ENCODE data around the gene SRPX2. TPM values are rescaled to one million over a fixed set of nuclear protein-coding genes. Genes with fewer than 3 reads are reported as not detected.
"Not testable (repeated sequence)": the region's sequence is repeated elsewhere in the genome, so short reads cannot be mapped to it uniquely, and the experiment has no call there.

SRPX2 gene
- total RNA-seq, 1 donor from 2014 or later, result 16.4 TPM

DNA sequence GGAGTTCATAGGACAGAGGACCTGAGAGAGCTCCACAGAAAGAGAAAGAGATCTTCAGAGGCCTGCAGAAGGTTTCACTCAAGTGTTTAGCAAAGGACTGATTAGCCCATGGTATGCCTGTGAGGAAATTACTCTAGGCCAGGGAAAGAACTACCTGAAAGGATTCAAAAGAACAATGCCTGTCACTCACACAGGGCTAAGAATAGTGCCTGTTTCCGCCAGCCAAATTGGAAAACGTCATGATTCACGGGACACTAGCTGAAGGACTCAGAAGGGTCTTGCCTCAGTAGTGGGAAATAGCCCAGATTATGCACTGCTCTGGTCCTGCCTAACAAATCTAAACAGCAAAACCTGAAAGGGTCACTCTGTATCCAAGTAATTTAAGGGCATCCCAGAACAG is 66.8 kb downstream of the SRPX2 start:
- no peak for DNase-seq
- no peaks in the 10 kb centered on the region for H3K27me3 ChIP-seq (ENCODE audit: low read depth)
- intact Hi-C loops (cut with DNase I), result no loop called here
- TF ChIP-seq, protein P1, sequence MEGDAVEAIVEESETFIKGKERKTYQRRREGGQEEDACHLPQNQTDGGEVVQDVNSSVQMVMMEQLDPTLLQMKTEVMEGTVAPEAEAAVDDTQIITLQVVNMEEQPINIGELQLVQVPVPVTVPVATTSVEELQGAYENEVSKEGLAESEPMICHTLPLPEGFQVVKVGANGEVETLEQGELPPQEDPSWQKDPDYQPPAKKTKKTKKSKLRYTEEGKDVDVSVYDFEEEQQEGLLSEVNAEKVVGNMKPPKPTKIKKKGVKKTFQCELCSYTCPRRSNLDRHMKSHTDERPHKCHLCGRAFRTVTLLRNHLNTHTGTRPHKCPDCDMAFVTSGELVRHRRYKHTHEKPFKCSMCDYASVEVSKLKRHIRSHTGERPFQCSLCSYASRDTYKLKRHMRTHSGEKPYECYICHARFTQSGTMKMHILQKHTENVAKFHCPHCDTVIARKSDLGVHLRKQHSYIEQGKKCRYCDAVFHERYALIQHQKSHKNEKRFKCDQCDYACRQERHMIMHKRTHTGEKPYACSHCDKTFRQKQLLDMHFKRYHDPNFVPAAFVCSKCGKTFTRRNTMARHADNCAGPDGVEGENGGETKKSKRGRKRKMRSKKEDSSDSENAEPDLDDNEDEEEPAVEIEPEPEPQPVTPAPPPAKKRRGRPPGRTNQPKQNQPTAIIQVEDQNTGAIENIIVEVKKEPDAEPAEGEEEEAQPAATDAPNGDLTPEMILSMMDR (IDR thresholded peaks at IDR 0.05), result no peak
- H3K4me1 ChIP-seq, result no peaks in the 10 kb centered on the region
- H3K36me3 ChIP-seq, result no peaks in the 10 kb centered on the region
- no peak overlapping the region for H3K4me3 ChIP-seq
- no peak overlapping the region for H3K27ac ChIP-seq
- no peaks in the 10 kb centered on the region for H3K9me3 ChIP-seq
- no peak for ATAC-seq

DNA sequence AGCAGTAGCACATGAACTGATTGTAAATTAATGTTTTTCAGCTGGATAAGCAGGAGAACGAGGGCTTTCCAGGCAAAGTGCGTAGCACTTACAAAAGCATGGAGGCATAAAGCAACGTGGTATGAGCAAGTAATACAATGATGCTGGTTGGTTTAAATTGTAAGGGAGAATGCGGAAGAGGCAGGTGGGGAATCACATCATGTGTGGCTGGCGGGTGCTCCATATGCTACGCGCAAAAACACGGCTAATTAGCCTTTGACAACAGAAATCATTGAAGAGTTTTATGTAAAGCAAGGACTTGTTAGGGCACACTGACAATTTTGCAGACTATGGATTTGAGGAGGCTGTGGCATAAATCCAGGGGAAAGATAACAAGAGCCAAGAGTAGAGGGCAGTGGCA is 73.4 kb downstream of the SRPX2 start:
- no peak overlapping the region for H3K27ac ChIP-seq
- TF ChIP-seq, protein P1 (IDR thresholded peaks at IDR 0.05), result no peak
- no peak for ATAC-seq
- no peaks in the 10 kb centered on the region for H3K27me3 ChIP-seq (ENCODE audit: low read depth)
- no peak for DNase-seq
- intact Hi-C loops (cut with DNase I), result no loop called here
- H3K9me3 ChIP-seq, result no peaks in the 10 kb centered on the region
- H3K4me1 ChIP-seq, result no peaks in the 10 kb centered on the region
- H3K4me3 ChIP-seq, result no peak overlapping the region
- H3K36me3 ChIP-seq, result no peaks in the 10 kb centered on the region

DNA sequence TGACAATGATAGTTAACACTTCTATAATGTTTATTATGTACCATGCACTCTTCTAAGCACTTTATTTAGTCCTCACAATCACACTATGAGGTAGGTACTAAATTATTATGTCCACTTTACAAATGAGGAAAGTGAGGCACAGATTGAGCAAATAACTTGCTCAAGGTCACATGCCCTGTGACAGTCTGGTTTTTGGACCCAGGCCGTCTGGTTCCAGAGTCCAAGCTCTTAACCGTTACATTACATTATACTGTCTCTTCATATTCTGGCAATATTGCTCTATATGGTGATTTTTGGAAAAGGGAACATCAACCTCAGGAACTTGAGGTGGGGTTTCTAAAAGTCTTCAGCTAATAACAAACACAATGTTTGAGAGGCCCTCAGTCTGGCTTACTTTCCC is 75.1 kb downstream of the SRPX2 start:
- Histone ChIP-seq H3K36me3 (no peaks in the 10 kb centered on the region), H3K4me3 (no peak overlapping the region), H3K27ac (no peak overlapping the region), H3K27me3 (ENCODE audit: low read depth) (no peaks in the 10 kb centered on the region), H3K4me1 (no peaks in the 10 kb centered on the region), H3K9me3 (no peaks in the 10 kb centered on the region)
- DNase-seq (no peak), ATAC-seq (no peak)
- intact Hi-C loops (cut with DNase I), result no loop called here
- TF ChIP-seq, protein P1 (IDR thresholded peaks at IDR 0.05), result no peak

DNA sequence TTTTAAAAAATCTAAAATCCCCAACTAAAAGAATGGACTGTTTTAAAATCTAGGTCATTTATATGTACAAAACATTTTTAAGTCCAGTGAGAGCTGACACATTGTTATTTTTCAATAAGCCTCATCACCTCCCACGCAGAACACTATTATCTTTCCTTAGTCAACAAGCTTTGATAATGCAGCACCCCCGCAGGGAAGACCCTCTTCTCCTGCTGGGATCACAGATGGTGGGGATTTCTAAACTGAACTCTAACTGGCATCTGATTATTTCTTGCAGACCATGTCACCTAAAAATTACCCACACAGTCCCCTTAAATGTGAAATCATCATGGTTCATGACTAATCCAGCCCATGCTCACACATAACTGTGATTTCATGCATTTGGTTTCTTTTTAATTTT is 76.3 kb downstream of the SRPX2 start:
- no peak overlapping the region for H3K27ac ChIP-seq
- no peaks in the 10 kb centered on the region for H3K9me3 ChIP-seq
- no peak for ATAC-seq
- no peaks in the 10 kb centered on the region for H3K36me3 ChIP-seq
- H3K4me1 ChIP-seq, result no peaks in the 10 kb centered on the region
- H3K4me3 ChIP-seq, result no peak overlapping the region
- H3K27me3 ChIP-seq (ENCODE audit: low read depth), result no peaks in the 10 kb centered on the region
- no peak for DNase-seq
- intact Hi-C loops (cut with DNase I), result no loop called here
- TF ChIP-seq, protein P1 (IDR thresholded peaks at IDR 0.05), result no peak

DNA sequence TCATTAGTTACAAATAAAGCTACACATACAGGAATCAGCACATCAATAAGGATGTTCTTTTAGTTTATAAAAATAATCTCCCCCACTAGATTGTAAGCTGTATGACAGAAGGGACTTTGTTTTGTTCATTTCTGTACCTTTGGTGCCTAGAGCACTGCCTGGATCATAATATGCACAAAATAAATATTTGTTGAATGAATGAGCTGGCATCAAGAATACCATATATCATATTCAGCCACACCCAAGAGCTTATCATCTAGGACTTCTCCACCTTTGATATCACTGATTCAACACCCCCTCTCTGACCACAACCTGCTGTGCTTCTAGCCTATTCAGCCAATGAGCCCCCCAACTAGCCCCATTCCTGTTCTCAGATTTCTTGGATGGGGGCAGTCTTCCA is 77.3 kb downstream of the SRPX2 start:
- intact Hi-C loops (cut with DNase I), result no loop called here
- ATAC-seq (no peak), DNase-seq (no peak)

DNA sequence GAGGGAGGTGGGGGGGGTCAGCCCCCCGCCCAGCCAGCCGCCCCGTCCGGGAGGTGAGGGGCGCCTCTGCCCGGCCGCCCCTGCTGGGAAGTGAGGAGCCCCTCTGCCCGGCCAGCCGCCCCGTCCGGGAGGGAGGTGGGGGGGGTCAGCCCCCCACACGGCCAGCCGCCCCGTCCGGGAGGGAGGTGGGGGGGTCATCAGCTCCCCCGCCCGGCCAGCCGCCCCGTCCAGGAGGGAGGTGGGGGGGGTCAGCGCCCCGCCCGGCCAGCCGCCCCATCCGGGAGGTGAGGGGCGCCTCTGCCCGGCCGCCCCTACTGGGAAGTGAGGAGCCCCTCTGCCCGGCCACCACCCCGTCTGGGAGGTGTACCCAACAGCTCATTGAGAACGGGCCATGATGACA is 80.0 kb downstream of the SRPX2 start:
- H3K9me3 ChIP-seq; DNase-seq; intact Hi-C loops (cut with DNase I); ATAC-seq; H3K4me3 ChIP-seq; H3K27ac ChIP-seq; H3K4me1 ChIP-seq; H3K27me3 ChIP-seq (ENCODE audit: low read depth); H3K36me3 ChIP-seq: not testable (repeated sequence)

More for the DNA sequence above, 77.3 kb downstream of the SRPX2 start:
- Histone ChIP-seq H3K27me3 (ENCODE audit: low read depth) (no peaks in the 10 kb centered on the region), H3K4me1 (no peaks in the 10 kb centered on the region), H3K27ac (no peak overlapping the region), H3K4me3 (no peak overlapping the region), H3K36me3 (no peaks in the 10 kb centered on the region), H3K9me3 (no peaks in the 10 kb centered on the region)
- TF ChIP-seq, protein P1 (IDR thresholded peaks at IDR 0.05), result no peak

Other genes with a start within 250 kb of the SRPX2 start
- gene PCDH19, start 233.9 kb upstream of the SRPX2 start, total RNA-seq, result 0.27 TPM
- gene TNMD, start 59.3 kb upstream of the SRPX2 start, total RNA-seq, result not detected
- gene TSPAN6, start 7.4 kb upstream of the SRPX2 start, total RNA-seq, result 12.6 TPM
- 15.3 TPM for gene SYTL4, start 87.9 kb downstream of the SRPX2 start, total RNA-seq
- gene CSTF2, start 176.2 kb downstream of the SRPX2 start, total RNA-seq, result 13.9 TPM
- gene NOX1, start 230.2 kb downstream of the SRPX2 start, total RNA-seq, result not detected

All from lower lobe of right lung (tissue), 2 donors.